ENCODE data around the gene MRPL53. TPM values are rescaled to one million over a fixed set of nuclear protein-coding genes. Genes with fewer than 3 reads are reported as not detected.
"Not testable (repeated sequence)": the region's sequence is repeated elsewhere in the genome, so short reads cannot be mapped to it uniquely, and the experiment has no call there.

The MRPL53 gene
- total RNA-seq, 1 donor from 2014 or later = 61.3 TPM

DNA sequence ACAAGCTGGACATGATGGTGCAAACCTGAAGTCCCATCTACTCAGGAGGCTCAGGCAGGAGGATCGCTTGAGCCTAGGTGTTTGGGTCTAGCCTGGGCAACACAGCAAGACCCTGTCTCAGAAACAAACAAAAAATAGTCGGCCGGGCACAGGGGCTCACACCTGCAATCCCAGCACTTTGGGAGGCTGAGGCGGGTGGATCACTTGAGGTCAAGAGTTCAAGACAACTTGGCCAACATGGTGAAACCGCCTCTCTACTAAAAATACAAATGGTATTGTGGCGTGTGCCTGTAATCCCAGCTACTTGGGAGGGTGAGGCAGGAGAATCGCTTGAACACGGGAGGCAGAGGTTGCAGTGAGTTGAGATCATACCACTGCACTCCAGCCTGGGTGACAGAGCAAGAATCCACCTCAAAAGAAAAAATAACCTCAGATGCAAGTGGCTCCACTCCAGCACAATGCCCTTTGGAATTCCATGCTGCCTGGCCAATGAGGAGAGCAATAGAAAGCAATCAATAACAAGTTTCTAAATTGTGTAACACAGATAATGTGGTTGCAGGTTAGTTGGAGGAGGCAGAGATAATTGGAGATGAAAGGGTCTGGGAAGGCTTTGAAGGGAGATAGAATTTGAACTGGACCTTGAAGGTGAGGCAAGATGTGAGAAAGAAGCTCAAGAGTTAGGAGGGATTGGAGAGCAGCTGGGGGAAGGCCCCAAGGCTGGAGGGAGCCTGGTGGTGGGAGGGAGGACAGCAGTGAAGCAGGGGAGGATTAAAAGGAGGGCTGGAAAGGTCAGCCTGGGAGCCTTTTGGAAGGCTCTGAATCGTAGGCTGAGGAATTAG, 16.4 kb upstream of the MRPL53 start:
- peaks cover 14% of the 10 kb centered on the region for H3K36me3 Mint-ChIP-seq (ENCODE audit: insufficient read depth)

GRCh38 chr2:74486141-74486540, 13.7 kb upstream of the MRPL53 start:
- DNase-seq (ENCODE audit: low spot score, unreplicated experiment) = no peak
- no peak for TF ChIP-seq CTCF (IDR thresholded peaks at IDR 0.05; ENCODE audit: unreplicated experiment)
- Mint-ChIP-seq H3K27me3 (no peaks in the 10 kb centered on the region), H3K4me3 (ENCODE audit: low read depth) (no peak overlapping the region), H3K9me3 (ENCODE audit: low read depth) (no peaks in the 10 kb centered on the region), H3K36me3 (ENCODE audit: insufficient read depth) (peaks cover 10% of the 10 kb centered on the region), H3K4me1 (ENCODE audit: low read depth) (peaks cover 16% of the 10 kb centered on the region), H3K27ac (no peak overlapping the region)

More for the DNA sequence above, 16.4 kb upstream of the MRPL53 start:
- TF ChIP-seq CTCF (IDR thresholded peaks at IDR 0.05; ENCODE audit: unreplicated experiment) = peak; percentile 22
- Mint-ChIP-seq H3K27ac (peak overlapping the region; percentile 11), H3K4me1 (ENCODE audit: low read depth) (peaks cover 6% of the 10 kb centered on the region), H3K4me3 (ENCODE audit: low read depth) (no peak overlapping the region), H3K27me3 (no peaks in the 10 kb centered on the region), H3K9me3 (ENCODE audit: low read depth) (no peaks in the 10 kb centered on the region)
- no peak for DNase-seq (ENCODE audit: low spot score, unreplicated experiment)

DNA sequence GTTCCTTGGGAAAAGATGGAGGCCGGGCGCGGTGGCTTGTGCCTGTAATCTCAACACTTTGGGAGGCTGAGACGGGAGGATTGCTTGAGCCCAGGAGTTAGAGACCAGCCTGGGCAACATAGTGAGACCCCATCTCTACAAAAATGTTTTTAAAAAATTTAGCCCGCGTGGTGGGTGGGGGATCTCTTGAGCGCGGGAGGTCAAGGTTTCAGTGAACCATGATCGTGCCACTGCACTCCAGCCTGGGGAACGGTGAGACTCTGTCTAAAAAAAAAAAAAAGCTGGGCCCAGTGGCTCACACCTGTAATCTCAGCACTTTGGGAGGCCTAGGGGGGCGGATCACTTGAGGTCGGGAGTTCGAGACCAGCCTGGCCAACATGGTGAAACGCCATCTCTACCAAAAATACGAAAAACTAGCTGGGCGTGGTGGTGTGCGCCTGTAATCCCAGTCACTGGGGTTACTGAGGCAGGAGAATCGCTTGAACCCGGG, 11.2 kb upstream of the MRPL53 start:
- H3K27me3 Mint-ChIP-seq; H3K36me3 Mint-ChIP-seq (ENCODE audit: insufficient read depth); H3K9me3 Mint-ChIP-seq (ENCODE audit: low read depth); DNase-seq (ENCODE audit: low spot score, unreplicated experiment): not testable (repeated sequence)
- H3K4me1 Mint-ChIP-seq (ENCODE audit: low read depth) = peaks cover 14% of the 10 kb centered on the region
- peak overlapping the region; percentile 98 for H3K27ac Mint-ChIP-seq
- H3K4me3 Mint-ChIP-seq (ENCODE audit: low read depth) = peak overlapping the region; percentile 96

DNA sequence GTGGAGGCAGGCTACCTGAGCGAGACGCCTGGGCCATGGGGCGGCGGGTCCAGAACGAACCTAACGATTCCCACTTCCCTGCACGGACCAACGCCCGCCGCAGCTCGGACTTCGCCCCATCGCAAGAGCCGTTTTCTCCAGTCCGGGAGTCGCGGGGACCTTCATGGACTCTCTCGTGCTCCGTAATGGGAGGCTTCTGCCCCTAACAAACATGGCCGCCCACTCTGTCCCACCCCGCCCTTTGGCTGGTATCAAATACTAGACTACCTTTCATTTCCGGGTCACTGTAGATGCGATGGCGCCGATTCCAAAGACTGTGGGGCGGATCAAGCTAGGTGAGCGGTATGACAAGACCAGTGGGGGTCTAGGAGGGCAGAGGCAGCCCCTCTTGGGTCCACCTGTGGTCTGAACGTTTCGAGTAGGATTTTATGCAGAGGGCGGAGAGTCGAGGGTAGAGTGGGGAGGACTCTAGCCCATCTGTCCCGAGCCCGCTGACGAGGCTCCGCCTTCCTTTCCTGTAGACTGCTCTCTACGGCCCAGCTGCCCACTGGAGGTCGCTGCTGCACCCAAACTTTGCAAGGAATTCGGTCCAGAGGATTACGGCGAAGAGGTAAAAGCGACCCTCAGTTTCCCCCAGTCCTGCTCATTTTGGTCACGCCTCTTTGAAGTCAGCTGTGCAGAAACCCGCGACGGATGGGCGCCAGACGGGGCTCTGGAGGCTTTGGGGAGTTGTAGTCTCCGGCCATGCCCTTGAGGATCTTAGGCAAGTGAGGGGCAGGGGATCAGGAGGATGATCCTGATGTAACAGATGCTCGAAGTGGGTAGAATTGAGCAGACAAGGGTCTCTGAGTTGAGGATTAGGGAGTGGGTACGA, 10.6 kb upstream of the MRPL53 start, which contains the start of the genes CCDC142 and TTC31:
Gene CCDC142, minus strand, starts transcription at position 198 of the 874 bp plus-strand sequence. Its CDS starts 161 bp downstream, at position 37.
Gene TTC31, plus strand, starts transcription at position 281 of the 874 bp plus-strand sequence. Its CDS starts 15 bp downstream, at position 296.
- Mint-ChIP-seq H3K27ac (peak within 1 kb of the TSS; percentile 98), H3K9me3 (ENCODE audit: low read depth) (no peaks in the 10 kb centered on the region), H3K4me1 (ENCODE audit: low read depth) (peaks cover 14% of the 10 kb centered on the region), H3K4me3 (ENCODE audit: low read depth) (peak within 1 kb of the TSS; percentile 96), H3K27me3 (no peaks in the 10 kb centered on the region), H3K36me3 (ENCODE audit: insufficient read depth) (peaks cover 8% of the 10 kb centered on the region)
- peak; percentile 94 for TF ChIP-seq CTCF (IDR thresholded peaks at IDR 0.05; ENCODE audit: unreplicated experiment)
- peak; percentile 86 for DNase-seq (ENCODE audit: low spot score, unreplicated experiment)

DNA sequence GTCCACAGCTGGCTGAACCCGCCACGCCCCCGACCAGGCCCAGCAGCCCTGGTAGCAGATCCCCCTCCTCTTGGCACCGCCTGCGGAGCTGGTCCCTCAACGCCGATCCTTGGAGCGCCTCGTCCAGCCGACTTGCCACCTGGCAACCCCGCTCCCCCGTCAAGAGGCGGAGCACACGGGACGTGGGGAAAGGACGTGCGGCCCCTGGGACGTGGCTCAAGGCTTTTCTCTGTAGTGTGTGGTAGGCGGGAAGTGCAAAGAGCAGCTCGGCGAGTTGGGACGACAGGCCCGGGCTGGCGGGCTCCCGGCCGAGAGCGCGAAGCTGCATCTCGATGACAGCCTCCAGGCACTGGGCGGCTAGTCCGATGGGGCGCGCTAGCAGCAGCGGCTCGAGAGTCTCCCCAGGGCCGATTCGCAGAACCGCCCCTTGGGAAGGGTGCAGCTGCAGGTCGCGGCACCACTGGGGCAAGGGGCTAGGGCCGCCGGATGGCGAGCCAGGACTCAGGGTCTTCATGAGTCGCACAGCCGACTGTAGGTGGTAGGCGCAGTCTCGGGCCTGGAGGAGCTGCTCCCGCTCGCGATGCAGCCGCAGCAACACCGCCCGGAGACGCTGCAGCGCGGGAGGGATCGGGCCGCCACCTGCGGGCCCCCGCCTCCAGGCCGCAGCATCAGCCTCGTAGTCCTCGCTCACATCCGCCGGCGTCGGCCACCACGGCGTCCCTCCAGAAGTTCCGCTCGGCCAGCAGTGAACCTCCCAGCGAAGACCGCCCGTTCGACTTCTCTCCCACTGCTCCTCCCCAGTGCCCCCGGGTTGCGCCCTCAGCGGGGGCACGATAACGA, 9.7 kb upstream of the MRPL53 start:
- H3K27ac Mint-ChIP-seq = peak overlapping the region; percentile 98
- DNase-seq (ENCODE audit: low spot score, unreplicated experiment) = no peak
- H3K36me3 Mint-ChIP-seq (ENCODE audit: insufficient read depth) = peaks cover 8% of the 10 kb centered on the region
- no peaks in the 10 kb centered on the region for H3K27me3 Mint-ChIP-seq
- H3K9me3 Mint-ChIP-seq (ENCODE audit: low read depth) = no peaks in the 10 kb centered on the region
- H3K4me3 Mint-ChIP-seq (ENCODE audit: low read depth) = peak overlapping the region; percentile 96
- H3K4me1 Mint-ChIP-seq (ENCODE audit: low read depth) = peaks cover 14% of the 10 kb centered on the region
- no peak for TF ChIP-seq CTCF (IDR thresholded peaks at IDR 0.05; ENCODE audit: unreplicated experiment)
